ENCODE data around the gene THADA. TPM values are rescaled to one million over a fixed set of nuclear protein-coding genes. Genes with fewer than 3 reads are reported as not detected.
A peak's percentile ranks its signal among the peaks of the same experiment; 100 is the strongest.

THADA gene
- total RNA-seq, 1 donor from 2014 or later = 33.8 TPM

- no peak overlapping the region for H3K4me3 Mint-ChIP-seq
- TF ChIP-seq CTCF (conservative IDR thresholded peaks at IDR 0.05) = no peak
These were observed 17.1 kb upstream of the THADA start for GRCh38 chr2:43612944-43613343.

DNA sequence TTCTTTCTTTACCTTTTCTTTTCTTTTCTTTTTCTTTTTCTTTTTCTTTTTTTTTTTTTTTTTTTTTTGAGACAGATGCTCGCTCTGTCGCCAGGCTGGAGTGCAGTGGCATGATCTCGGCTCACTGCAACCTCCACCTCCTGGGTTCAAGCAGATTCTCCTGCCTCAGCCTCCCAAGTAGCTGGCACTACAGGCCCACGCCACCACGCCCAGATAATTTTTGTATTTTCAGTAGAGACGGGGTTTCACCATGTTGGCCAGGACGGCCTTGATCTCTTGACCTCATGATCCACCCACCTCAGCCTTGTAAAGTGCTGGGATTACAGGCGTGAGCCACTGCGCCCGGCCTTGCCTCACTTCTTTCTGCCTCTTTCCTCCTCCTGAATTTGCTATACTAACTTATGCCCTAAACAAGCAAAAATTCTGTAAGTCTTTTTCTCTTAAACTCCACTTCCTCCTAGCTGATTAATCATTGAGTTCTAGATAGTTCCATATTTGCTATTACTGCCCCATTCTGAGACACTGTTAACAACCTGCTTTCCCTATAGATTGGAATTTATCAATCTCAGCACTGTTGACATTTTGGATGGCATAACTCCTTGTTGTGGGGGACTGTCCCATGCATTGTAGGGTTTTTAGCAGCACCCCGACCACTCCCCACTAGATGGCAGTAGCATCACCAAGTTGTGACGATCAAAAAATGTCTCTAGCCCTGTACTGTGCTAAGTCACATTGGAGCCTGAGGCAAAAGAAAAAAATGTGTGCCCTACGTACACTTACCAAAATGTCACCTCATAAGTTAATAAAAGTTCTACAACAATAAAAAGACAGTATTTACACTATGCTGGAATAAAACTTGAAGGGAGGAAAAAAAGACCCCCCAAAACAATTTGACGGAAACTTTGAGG lies 16.4 kb upstream of the THADA start:
- peaks cover 11% of the 10 kb centered on the region for H3K4me1 Mint-ChIP-seq
- no peaks in the 10 kb centered on the region for H3K9me3 Mint-ChIP-seq
- TF ChIP-seq CTCF (conservative IDR thresholded peaks at IDR 0.05) = peak; percentile 85
- no peaks in the 10 kb centered on the region for H3K36me3 Mint-ChIP-seq (ENCODE audit: low read depth)
- H3K27me3 Mint-ChIP-seq (ENCODE audit: low read depth) = peaks cover 2% of the 10 kb centered on the region
- no peak overlapping the region for H3K27ac Mint-ChIP-seq (ENCODE audit: unreplicated experiment)
- H3K4me3 Mint-ChIP-seq = no peak overlapping the region
- peak; percentile 77 for DNase-seq (ENCODE audit: low read depth, low spot score)

More at GRCh38 chr2:43612944-43613343, 17.1 kb upstream of the THADA start:
- H3K9me3 Mint-ChIP-seq = no peaks in the 10 kb centered on the region
- no peak overlapping the region for H3K27ac Mint-ChIP-seq (ENCODE audit: unreplicated experiment)
- no peaks in the 10 kb centered on the region for H3K36me3 Mint-ChIP-seq (ENCODE audit: low read depth)
- H3K27me3 Mint-ChIP-seq (ENCODE audit: low read depth) = peaks cover 3% of the 10 kb centered on the region
- H3K4me1 Mint-ChIP-seq = peaks cover 11% of the 10 kb centered on the region
- no peak for DNase-seq (ENCODE audit: low read depth, low spot score)

DNA sequence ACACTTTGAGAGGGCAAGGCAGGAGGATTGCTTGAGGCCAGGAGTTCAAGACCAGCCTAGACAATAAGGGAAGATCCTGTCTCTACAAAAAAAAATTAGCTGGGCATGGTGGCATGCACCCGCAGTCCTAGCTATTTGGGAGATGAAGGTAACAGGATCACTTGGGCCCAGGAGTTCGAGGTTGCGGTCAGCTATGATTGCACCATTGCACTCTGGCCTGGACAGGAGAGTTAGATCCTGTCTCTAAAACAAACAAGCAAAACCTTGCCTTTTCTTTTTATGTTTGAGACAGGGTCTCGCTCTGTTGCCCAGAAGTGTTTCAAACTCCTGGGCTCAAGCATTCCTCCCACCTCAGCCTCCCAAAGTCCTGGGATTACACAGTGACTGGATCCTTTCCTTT lies 14.5 kb upstream of the THADA start:
- TF ChIP-seq CTCF (conservative IDR thresholded peaks at IDR 0.05) = no peak
- Mint-ChIP-seq H3K4me1 (peaks cover 11% of the 10 kb centered on the region), H3K27ac (ENCODE audit: unreplicated experiment) (no peak overlapping the region), H3K4me3 (no peak overlapping the region), H3K27me3 (ENCODE audit: low read depth) (no peaks in the 10 kb centered on the region), H3K9me3 (no peaks in the 10 kb centered on the region), H3K36me3 (ENCODE audit: low read depth) (no peaks in the 10 kb centered on the region)
- DNase-seq (ENCODE audit: low read depth, low spot score) = no peak

- Mint-ChIP-seq H3K9me3 (no peaks in the 10 kb centered on the region), H3K4me1 (peaks cover 11% of the 10 kb centered on the region), H3K36me3 (ENCODE audit: low read depth) (no peaks in the 10 kb centered on the region), H3K27ac (ENCODE audit: unreplicated experiment) (no peak overlapping the region), H3K4me3 (no peak overlapping the region), H3K27me3 (ENCODE audit: low read depth) (no peaks in the 10 kb centered on the region)
- TF ChIP-seq CTCF (conservative IDR thresholded peaks at IDR 0.05) = peak; percentile 78
- peak; percentile 33 for DNase-seq (ENCODE audit: low read depth, low spot score)
These were observed 13.6 kb upstream of the THADA start for GRCh38 chr2:43609290-43609918.

DNA sequence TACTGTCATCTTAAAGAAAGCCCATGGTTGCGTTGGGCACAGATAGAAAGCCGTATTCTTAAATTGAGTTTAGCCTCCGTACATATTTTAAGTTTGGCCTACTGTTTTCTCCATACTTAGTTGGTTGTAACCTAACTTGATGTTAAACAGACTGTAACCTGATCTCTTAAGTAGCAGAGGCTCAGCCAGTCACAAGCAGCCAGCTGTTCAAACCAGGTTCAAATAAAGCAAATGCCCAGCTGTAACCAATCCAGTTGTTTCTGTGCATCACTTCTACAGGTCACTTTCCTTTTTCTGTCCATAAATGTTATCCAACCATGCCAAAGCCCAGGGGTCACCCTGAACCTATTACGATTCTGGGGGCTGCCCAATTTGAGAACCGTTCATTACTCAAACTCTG lies 10.0 kb upstream of the THADA start:
- no peak for TF ChIP-seq CTCF (conservative IDR thresholded peaks at IDR 0.05)
- Mint-ChIP-seq H3K4me1 (peaks cover 8% of the 10 kb centered on the region), H3K36me3 (ENCODE audit: low read depth) (no peaks in the 10 kb centered on the region), H3K27ac (ENCODE audit: unreplicated experiment) (no peak overlapping the region), H3K4me3 (no peak overlapping the region), H3K27me3 (ENCODE audit: low read depth) (no peaks in the 10 kb centered on the region), H3K9me3 (no peaks in the 10 kb centered on the region)
- DNase-seq (ENCODE audit: low read depth, low spot score) = no peak
